K562 (cell line): ENCODE results near the gene MVK. TPM values are rescaled to one million over a fixed set of nuclear protein-coding genes. Genes with fewer than 3 reads are reported as not detected.
A peak's percentile ranks its signal among the peaks of the same experiment; 100 is the strongest.

Experiments
- ARID3A ChIP-seq: IDR thresholded peaks from 2 replicates; pipeline ENCODE4 v1.6.1; 2012; ENCODE audit warnings: low read depth, low read length, improper control_type of control experiment, borderline replicate concordance
- CXXC5 ChIP-seq: fragments of 250-450 bp; sonication (Bioruptor Pico); IDR thresholded peaks from 2 replicates; pipeline ENCODE4 v1.8.0; 2022; ENCODE audit warnings: inconsistent platforms, mild to moderate bottlenecking, moderate library complexity
- ETV5 ChIP-seq: sonication (generic); formaldehyde crosslinking; IDR thresholded peaks from 2 replicates; pipeline ENCODE4 v1.4.0; 2020; ENCODE audit warnings: low read depth, mild to moderate bottlenecking, missing genetic modification reagents
- HEY1 ChIP-seq: fragments of 250-450 bp; sonication (Bioruptor Pico); IDR thresholded peaks from 2 replicates; pipeline ENCODE4 v1.5.0; 2020; ENCODE audit warnings: mild to moderate bottlenecking, moderate library complexity, borderline replicate concordance
- ILF3 ChIP-seq: fragments of 450-650 bp; IDR thresholded peaks from 2 replicates; pipeline ENCODE4 v1.6.1; 2018; ENCODE audit warnings: antibody characterized with exemption, mild to moderate bottlenecking, moderate library complexity, borderline replicate concordance
- JUNB ChIP-seq: fragments of 450-650 bp; formaldehyde crosslinking; conservative IDR thresholded peaks from 2 replicates; pipeline ENCODE4 v1.4.0; 2020; ENCODE audit warnings: mild to moderate bottlenecking
- LEF1 ChIP-seq: fragments of 450-650 bp; IDR thresholded peaks from 2 replicates; pipeline ENCODE4 v1.6.1; 2016; ENCODE audit warnings: mild to moderate bottlenecking
- MTA1 ChIP-seq: fragments of 450-650 bp; IDR thresholded peaks from 2 replicates; pipeline ENCODE4 v1.6.1; 2017; ENCODE audit warnings: borderline replicate concordance
- NCOA1 ChIP-seq: fragments of 450-650 bp; IDR thresholded peaks from 2 replicates; pipeline ENCODE4 v1.6.1; 2016; ENCODE audit warnings: low read depth
- NR2C1 ChIP-seq, 2 experiments: fragments of 450-650 bp; IDR thresholded peaks; 2 replicates each; pipeline ENCODE4 v1.6.1; 2017; ENCODE audit warnings: mild to moderate bottlenecking in 2 of 2, antibody characterized with exemption in 1 of 2, inconsistent platforms in 1 of 2, missing compliant biosample characterization in 1 of 2, missing genetic modification characterization in 1 of 2
- PHTF2 ChIP-seq: fragments of 250-450 bp; sonication (Bioruptor Pico); IDR thresholded peaks from 2 replicates; pipeline ENCODE4 v1.5.0; 2021; ENCODE audit warnings: mild to moderate bottlenecking
- PTRF ChIP-seq: fragments of 450-650 bp; IDR thresholded peaks from 2 replicates; pipeline ENCODE4 v1.6.1; 2016; ENCODE audit warnings: mild to moderate bottlenecking, missing genetic modification characterization, missing compliant biosample characterization
- RBM25 ChIP-seq: fragments of 200-400 bp; formaldehyde crosslinking; IDR thresholded peaks from 2 replicates; pipeline ENCODE4 v1.6.1; 2018; ENCODE audit warnings: low read length, low read depth, moderate library complexity; ENCODE audit not compliant: severe bottlenecking
- RNF2 ChIP-seq: sonication (generic); IDR thresholded peaks from 2 replicates; pipeline ENCODE4 v1.6.1; 2016
- SMAD4 ChIP-seq: fragments of 250-450 bp; sonication (Bioruptor Pico); conservative IDR thresholded peaks from 2 replicates; pipeline ENCODE4 v1.8.0; 2021; ENCODE audit warnings: inconsistent platforms, mild to moderate bottlenecking, moderate library complexity
- SPI1 ChIP-seq: IDR thresholded peaks from 2 replicates; pipeline ENCODE4 v1.6.1; 2011; ENCODE audit warnings: low read depth, low read length, control low read depth, borderline replicate concordance
- SRSF1 ChIP-seq: fragments of 200-400 bp; formaldehyde crosslinking; IDR thresholded peaks from 2 replicates; pipeline ENCODE4 v1.6.1; 2017; ENCODE audit warnings: mild to moderate bottlenecking, low read depth, low read length, moderate library complexity
- TRIM24 ChIP-seq, 2 experiments: fragments of 450-650 bp; IDR thresholded peaks; 2 replicates each; pipeline ENCODE4 v1.6.1; 2016
- ZFP36 ChIP-seq: fragments of 150-350 bp; IDR thresholded peaks from 2 replicates; pipeline ENCODE4 v1.6.1; 2018; ENCODE audit warnings: low read length, low read depth; ENCODE audit not compliant: partially characterized antibody
- ZNF3 ChIP-seq: fragments of 250-450 bp; sonication (Bioruptor Pico); IDR thresholded peaks from 2 replicates; pipeline ENCODE4 v1.5.0; 2021; ENCODE audit warnings: mild to moderate bottlenecking, moderate library complexity
- ZNF324 ChIP-seq: fragments of 250-450 bp; sonication (Bioruptor Pico); IDR thresholded peaks from 2 replicates; pipeline ENCODE4 v1.4.0; 2020; ENCODE audit warnings: mild to moderate bottlenecking
- ZNF408 ChIP-seq: fragments of 250-450 bp; sonication (Bioruptor Pico); IDR thresholded peaks from 2 replicates; pipeline ENCODE4 v1.4.0; 2020; ENCODE audit warnings: low read depth, mild to moderate bottlenecking, moderate library complexity
- ZNF444 ChIP-seq: fragments of 250-450 bp; sonication (Bioruptor Pico); IDR thresholded peaks from 2 replicates; pipeline ENCODE4 v1.4.0; 2020; ENCODE audit warnings: mild to moderate bottlenecking, moderate library complexity
- ZZZ3 ChIP-seq: fragments of 450-650 bp; IDR thresholded peaks from 2 replicates; pipeline ENCODE4 v1.6.1; 2016; ENCODE audit warnings: antibody characterized with exemption, mild to moderate bottlenecking, moderate library complexity
- polyA plus RNA-seq, 8 experiments: library from polyadenylated mRNA; depleted of rRNA in 4 of 8; stranded (reverse) in 5 of 8; unstranded in 3 of 8; fragments of >200 nt; fragmentation: Nextera tagmentation in 2 of 8; fragmentation: Illumina TruSeq in 1 of 8; extraction: Ambion mirVana in 2 of 8; extraction: Trizol in 1 of 8; gene quantifications; 2 replicates each; pipeline versions ENCODE4 v1.2.1 to v1.2.3, GENCODE V29; 2011 to 2014; ENCODE audit warnings: inconsistent platforms in 1 of 8, missing spikeins in 1 of 8
- total RNA-seq, 7 experiments: library from RNA; depleted of rRNA in 6 of 7; stranded (reverse); fragments of >200 nt in 6 of 7; fragmentation: Illumina TruSeq in 2 of 7; extraction: Trizol in 2 of 7; gene quantifications; 2 replicates each; pipeline versions ENCODE4 v1.2.1 to v1.2.3, GENCODE V29; 2011 to 2021; ENCODE audit warnings: low replicate concordance in 1 of 7
- TF ChIP-seq, protein P1 (sequence below): fragments of 250-450 bp; sonication (Bioruptor Pico); IDR thresholded peaks from 2 replicates; pipeline ENCODE4 v1.8.0; 2021; ENCODE audit warnings: moderate library complexity, mild to moderate bottlenecking, inconsistent platforms
- TF ChIP-seq, protein P2 (sequence below): sonication (generic); formaldehyde crosslinking; IDR thresholded peaks from 2 replicates; pipeline ENCODE4 v1.8.1; 2022; ENCODE audit warnings: missing genetic modification reagents

Gene MVK
- total and polyA plus RNA-seq, 9 of the 15 experiments (the other 6 are each of a cell fraction or from before 2014, with no cell fraction given) = 0.41 to 33.6 (median 18.8) TPM

GRCh38 chr12:109573029-109573913 is at the start of gene MVK, which contains the start of gene MMAB (continued):
- TF ChIP-seq ETV5 (CRISPR knock-in tag) (peak; percentile 69), CXXC5 (CRISPR knock-in tag) (peak; percentile 99), NR2C1 (IDR thresholded peaks at IDR 0.05) (peak; percentile 73), NR2C1 (tag; IDR thresholded peaks at IDR 0.05) (peak; percentile 90), ILF3 (no peak), NCOA1 (peak; percentile 100), PHTF2 (CRISPR knock-in tag) (no peak), TRIM24 (IDR thresholded peaks at IDR 0.05) (peak; percentile 25 to 76; a peak in 2 of 4 replicates), SRSF1 (no peak), JUNB (peak; percentile 88), PTRF (tag) (no peak), MTA1 (peak; percentile 87), LEF1 (0 out of 2 replicates have a peak, but pooled peaks have one; percentile 37), ZFP36 (no peak), ZNF3 (CRISPR knock-in tag) (no peak), ARID3A (no peak), ZZZ3 (no peak; the same call in 1 of the 2 replicates), SMAD4 (CRISPR knock-in tag) (peak; percentile 66; the same call in 1 of the 2 replicates), ZNF324 (CRISPR knock-in tag) (no peak), HEY1 (CRISPR knock-in tag) (no peak), RBM25 (peak; percentile 82), ZNF408 (CRISPR knock-in tag) (no peak), RNF2 (peak; percentile 78), ZNF444 (CRISPR knock-in tag) (no peak), SPI1 (no peak)
- TF ChIP-seq, protein P1, sequence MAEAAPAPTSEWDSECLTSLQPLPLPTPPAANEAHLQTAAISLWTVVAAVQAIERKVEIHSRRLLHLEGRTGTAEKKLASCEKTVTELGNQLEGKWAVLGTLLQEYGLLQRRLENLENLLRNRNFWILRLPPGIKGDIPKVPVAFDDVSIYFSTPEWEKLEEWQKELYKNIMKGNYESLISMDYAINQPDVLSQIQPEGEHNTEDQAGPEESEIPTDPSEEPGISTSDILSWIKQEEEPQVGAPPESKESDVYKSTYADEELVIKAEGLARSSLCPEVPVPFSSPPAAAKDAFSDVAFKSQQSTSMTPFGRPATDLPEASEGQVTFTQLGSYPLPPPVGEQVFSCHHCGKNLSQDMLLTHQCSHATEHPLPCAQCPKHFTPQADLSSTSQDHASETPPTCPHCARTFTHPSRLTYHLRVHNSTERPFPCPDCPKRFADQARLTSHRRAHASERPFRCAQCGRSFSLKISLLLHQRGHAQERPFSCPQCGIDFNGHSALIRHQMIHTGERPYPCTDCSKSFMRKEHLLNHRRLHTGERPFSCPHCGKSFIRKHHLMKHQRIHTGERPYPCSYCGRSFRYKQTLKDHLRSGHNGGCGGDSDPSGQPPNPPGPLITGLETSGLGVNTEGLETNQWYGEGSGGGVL (CRISPR knock-in tag) = no peak
- TF ChIP-seq, protein P2, sequence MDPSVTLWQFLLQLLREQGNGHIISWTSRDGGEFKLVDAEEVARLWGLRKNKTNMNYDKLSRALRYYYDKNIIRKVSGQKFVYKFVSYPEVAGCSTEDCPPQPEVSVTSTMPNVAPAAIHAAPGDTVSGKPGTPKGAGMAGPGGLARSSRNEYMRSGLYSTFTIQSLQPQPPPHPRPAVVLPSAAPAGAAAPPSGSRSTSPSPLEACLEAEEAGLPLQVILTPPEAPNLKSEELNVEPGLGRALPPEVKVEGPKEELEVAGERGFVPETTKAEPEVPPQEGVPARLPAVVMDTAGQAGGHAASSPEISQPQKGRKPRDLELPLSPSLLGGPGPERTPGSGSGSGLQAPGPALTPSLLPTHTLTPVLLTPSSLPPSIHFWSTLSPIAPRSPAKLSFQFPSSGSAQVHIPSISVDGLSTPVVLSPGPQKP (CRISPR knock-in tag) = no peak
